ENCODE data around the gene ZNRF1.
"Not testable (repeated sequence)": the region's sequence is repeated elsewhere in the genome, so short reads cannot be mapped to it uniquely, and the experiment has no call there.

ZNRF1 gene

GRCh38 chr16:74998481-74999218 lies at the start of gene ZNRF1:
ZNRF1 (plus strand) TSS chr16:74999024; CDS start chr16:74999672, 648 bp downstream.
- DNase-seq, result peak; percentile 80

- no peak for DNase-seq
These were observed 49.5 kb upstream of the ZNRF1 start for GRCh38 chr16:74949309-74949708.

- DNase-seq, result no peak
These were observed 48.3 kb upstream of the ZNRF1 start for GRCh38 chr16:74950511-74950910.

- DNase-seq, result no peak
These were observed 47.6 kb upstream of the ZNRF1 start for GRCh38 chr16:74951206-74951605.

- DNase-seq, result no peak
These were observed 47.1 kb upstream of the ZNRF1 start for GRCh38 chr16:74951681-74952080.

- DNase-seq, result peak; percentile 38
These were observed 44.1 kb upstream of the ZNRF1 start for GRCh38 chr16:74954763-74955162.

GRCh38 chr16:74973304-74973703 lies 25.5 kb upstream of the ZNRF1 start:
- DNase-seq, result no peak

- DNase-seq, result no peak
These were observed 23.2 kb upstream of the ZNRF1 start for GRCh38 chr16:74975591-74975990.

- no peak for DNase-seq
These were observed 16.6 kb upstream of the ZNRF1 start for GRCh38 chr16:74982256-74982655.

- DNase-seq, result no peak
These were observed 14.7 kb upstream of the ZNRF1 start for GRCh38 chr16:74984194-74984528.

GRCh38 chr16:74984529-74985296 lies 14.1 kb upstream of the ZNRF1 start, which contains the start of gene WDR59:
WDR59 (minus strand) TSS chr16:74985123; CDS start chr16:74985017, 106 bp downstream.
- peak; percentile 99 for DNase-seq

- DNase-seq, result no peak
These were observed 11.7 kb upstream of the ZNRF1 start for GRCh38 chr16:74987027-74987681.

GRCh38 chr16:74989864-74990263 lies 9.0 kb upstream of the ZNRF1 start:
- not testable (repeated sequence) for DNase-seq

- DNase-seq, result no peak
These were observed 8.0 kb upstream of the ZNRF1 start for GRCh38 chr16:74990832-74991231.

- DNase-seq, result no peak
These were observed 7.6 kb upstream of the ZNRF1 start for GRCh38 chr16:74991268-74991592.

- DNase-seq, result no peak
These were observed 7.0 kb upstream of the ZNRF1 start for GRCh38 chr16:74991593-74992403.

- DNase-seq, result no peak
These were observed 2.8 kb upstream of the ZNRF1 start for GRCh38 chr16:74995986-74996385.

- no peak for DNase-seq
These were observed 1.8 kb upstream of the ZNRF1 start for GRCh38 chr16:74997042-74997491.

GRCh38 chr16:74999219-74999608 lies 390 bp downstream of the ZNRF1 start:
- peak; percentile 47 for DNase-seq

GRCh38 chr16:74999609-75000480 lies 1.0 kb downstream of the ZNRF1 start:
- peak; percentile 37 for DNase-seq

- DNase-seq, result peak; percentile 7
These were observed 1.8 kb downstream of the ZNRF1 start for GRCh38 chr16:75000481-75001081.

Data from midbrain (tissue), 1 donor.